ENCODE data around the gene GPM6B.
"Not testable (repeated sequence)": the region's sequence is repeated elsewhere in the genome, so short reads cannot be mapped to it uniquely, and the experiment has no call there.

Gene GPM6B

GRCh38 chrX:13761606-13762414 lies 55.1 kb downstream of the GPM6B start:
- no peak for DNase-seq

DNA sequence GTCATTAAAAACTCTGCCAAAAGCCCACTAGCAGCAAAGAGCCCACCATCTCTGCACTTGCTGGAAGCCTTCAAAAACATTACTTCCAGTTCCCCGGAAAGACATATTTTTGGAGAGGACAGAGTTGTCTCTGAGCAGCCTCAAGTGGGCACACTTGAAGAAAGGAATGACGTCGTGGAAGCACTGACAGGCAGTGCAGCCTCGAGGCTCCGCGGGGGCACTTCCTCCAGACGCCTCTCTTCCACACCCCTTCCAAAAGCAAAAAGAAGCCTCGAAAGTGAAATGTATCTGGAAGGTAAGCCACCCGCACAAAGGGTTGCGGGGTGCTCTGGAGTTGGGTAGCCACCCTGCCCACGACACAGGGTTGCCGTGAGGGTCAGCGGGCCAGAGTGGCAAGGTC lies 56.5 kb downstream of the GPM6B start:
- no peak for DNase-seq

GRCh38 chrX:13759152-13759718 lies 57.7 kb downstream of the GPM6B start:
- DNase-seq: no peak

GRCh38 chrX:13756381-13756780 lies 60.5 kb downstream of the GPM6B start:
- no peak for DNase-seq

DNA sequence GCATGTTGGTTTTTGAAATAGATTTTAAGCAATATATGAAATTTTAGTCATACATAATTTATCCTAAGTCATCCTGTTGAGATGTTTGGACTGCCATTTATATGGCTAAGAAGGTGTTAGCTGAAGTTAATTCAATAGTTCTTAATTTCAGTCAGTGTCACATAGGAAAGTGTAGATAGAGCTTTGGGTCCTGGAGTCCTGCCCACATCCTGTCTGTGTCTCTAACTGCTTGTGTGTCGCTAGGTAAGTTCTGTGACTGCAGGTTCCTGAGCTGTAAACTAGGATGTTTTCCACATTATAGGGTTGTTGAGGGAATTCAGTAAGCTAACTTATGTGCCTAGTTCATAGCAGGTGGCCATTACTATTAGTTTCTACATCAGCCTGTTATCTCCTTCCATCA lies 61.6 kb downstream of the GPM6B start:
- DNase-seq: no peak

DNA sequence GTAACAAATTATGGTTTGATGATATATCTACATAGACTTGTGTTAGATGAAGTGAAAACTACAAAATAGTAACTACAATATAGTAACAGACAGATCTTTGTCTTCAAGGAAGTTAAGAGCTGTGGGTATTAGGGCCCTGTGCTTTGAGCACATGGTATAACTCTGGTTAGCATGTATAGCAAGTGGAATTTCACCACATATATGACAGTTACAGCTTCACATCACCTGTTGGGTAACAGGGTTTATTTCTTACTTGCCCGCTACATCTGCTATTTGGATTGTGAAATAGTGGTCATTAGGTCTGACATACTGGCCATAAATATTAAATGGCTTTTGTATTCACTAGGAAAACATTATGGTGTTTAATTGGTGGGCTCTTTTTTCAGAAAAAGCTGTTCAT lies 62.1 kb downstream of the GPM6B start:
- no peak for DNase-seq

DNA sequence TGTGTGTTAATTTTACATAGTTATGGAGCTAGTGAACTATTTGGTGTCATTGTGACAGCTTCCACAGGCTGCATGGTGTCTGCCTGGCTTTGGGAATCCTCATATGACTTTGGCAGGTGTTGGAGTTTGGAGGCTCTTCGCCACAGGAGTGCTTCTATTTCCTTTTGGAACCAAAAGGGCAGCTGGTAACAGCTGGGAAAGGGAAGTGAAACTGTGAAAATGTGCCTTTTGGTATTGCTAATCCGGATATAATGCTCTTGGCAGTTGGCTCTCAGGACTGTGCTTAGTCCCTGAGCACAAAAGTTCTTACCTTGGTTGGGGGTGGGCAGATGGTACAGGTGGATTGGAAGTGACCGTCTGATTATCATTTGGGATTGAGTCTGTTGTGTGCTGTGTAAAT lies 64.2 kb downstream of the GPM6B start:
- no peak for DNase-seq

DNA sequence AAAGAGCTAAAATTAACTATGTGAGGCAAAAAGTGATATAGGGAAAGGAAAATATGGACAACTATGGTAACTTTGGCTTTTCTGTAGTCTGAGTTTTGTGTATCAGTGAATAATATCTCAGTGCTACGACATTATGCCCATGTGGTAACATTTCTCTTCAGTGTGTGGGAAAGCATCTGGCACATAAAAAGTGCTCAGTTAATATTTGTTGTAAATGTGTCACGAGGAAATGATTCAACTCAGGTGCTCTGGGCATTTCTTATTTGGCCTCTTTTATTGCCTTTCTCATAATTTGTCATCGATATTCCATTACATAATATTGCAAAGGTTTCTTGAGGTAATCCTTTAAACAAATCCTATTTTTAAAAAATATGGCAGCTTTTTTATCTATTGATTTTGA lies 64.8 kb downstream of the GPM6B start:
- DNase-seq: no peak

- no peak for DNase-seq
Observed at GRCh38 chrX:13750812-13751211, 66.1 kb downstream of the GPM6B start.

DNA sequence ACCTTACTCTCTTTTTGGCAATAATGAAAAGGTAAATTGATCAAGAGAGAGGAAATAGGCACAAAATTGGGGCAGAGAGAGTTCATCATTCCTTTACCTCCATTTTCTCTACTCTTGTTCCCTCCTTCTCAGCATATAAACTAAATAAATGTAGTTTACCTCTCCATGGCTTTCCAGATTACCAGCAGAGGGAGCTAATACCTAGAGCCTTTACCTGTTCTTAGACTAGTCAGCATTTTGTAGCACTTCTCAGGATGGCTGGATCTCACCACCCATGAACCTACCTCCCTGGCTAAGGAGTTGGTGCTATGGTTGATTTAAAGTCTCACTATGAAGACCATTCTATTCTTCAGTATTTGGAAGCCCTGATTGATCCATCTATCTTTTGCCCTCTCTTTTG lies 66.7 kb downstream of the GPM6B start:
- DNase-seq: peak; percentile 20

DNA sequence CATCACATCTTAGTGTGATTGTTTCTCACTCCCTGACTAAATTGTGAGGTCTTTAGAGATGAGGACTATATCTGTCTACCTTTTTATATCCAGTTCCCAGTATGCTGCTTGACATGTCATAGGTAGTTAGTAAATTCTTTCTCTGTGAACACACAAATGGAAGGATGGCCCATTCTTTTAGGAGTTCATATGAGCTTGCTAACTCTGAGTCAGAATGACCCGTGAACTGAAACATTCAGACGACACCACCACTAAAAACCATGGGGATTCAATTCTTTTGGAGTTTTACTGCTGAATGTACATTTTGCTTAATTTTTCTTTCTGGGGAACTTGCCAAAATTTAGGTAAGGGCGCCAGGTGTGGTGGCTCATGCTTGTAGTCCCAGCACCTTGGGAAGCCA lies 68.4 kb downstream of the GPM6B start:
- no peak for DNase-seq

- no peak for DNase-seq
Observed at GRCh38 chrX:13747836-13748235, 69.1 kb downstream of the GPM6B start.

- no peak for DNase-seq
Observed at GRCh38 chrX:13742397-13743176, 74.3 kb downstream of the GPM6B start.

- DNase-seq: no peak
Observed at GRCh38 chrX:13741695-13742094, 75.2 kb downstream of the GPM6B start.

DNA sequence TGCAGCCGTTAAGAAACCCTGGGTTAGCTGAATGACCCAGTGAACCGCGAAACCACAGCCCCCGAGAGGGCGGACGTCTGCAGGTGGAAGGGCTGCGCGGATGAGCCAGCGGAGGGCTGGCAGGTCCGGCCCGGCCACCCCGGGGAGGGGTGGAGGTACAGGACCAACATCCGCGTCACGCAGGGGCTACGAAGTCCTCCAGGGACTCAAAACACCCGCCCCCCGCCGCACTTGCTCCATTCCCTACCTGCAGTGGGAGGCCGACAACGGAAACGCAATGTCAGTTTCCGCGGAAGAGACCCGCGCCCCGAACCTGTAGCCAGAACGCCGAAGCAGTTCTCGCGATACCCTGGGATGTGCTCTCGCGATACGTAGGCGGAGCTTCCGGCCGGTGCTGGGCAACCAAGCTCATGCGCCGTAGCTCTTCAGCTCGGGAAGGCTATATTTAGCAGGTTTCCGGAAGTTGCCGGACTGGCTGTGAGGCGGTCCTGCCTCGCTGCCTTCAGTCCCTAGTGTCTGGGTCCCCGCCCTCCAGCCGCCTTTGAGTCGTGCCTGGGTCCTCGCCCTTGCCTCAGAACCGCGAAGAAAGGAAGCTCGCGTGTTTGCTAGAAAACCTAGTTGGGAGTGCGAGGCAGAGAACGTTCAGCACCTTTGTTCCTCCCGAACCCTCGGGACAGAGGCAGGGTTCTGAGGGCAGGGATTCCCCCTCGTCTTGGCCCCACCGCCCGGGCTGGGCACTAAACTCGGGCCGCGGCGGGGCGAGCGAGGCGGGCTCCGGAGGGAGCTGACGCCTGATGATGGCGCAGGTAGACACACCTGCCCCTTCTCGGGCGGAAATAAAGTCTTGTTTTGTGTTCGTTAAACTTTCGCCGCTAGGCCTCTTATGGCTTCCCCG lies 82.4 kb downstream of the GPM6B start, which contains the start of the genes OFD1 and TRAPPC2:
OFD1 (plus strand) TSS at position 471 of the 895 bp plus-strand sequence; CDS start at position 795, 324 bp downstream.
TRAPPC2 (minus strand) TSS at position 343 of the 895 bp plus-strand sequence. CDS start 14,657 bp downstream, outside the sequence.
- peak; percentile 96 for DNase-seq

DNA sequence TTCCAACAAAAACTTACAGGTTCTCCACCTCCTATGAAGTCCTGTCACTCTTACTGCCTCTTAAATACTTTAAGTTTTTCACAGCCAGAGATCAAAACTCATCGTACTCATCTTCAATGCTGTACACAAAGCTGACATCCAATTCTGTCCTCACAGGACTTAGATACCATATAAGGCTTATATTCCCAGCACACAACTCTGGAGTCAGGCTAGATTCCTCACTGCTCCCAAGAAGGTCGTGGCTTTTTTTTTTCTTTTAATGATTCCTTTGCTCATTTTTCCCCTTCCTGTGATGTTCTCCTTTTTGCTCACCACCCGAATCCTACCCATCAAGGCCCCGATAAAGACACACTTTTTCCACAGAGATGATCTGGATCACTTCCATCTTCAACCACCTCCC lies 83.4 kb downstream of the GPM6B start:
- no peak for DNase-seq

DNA sequence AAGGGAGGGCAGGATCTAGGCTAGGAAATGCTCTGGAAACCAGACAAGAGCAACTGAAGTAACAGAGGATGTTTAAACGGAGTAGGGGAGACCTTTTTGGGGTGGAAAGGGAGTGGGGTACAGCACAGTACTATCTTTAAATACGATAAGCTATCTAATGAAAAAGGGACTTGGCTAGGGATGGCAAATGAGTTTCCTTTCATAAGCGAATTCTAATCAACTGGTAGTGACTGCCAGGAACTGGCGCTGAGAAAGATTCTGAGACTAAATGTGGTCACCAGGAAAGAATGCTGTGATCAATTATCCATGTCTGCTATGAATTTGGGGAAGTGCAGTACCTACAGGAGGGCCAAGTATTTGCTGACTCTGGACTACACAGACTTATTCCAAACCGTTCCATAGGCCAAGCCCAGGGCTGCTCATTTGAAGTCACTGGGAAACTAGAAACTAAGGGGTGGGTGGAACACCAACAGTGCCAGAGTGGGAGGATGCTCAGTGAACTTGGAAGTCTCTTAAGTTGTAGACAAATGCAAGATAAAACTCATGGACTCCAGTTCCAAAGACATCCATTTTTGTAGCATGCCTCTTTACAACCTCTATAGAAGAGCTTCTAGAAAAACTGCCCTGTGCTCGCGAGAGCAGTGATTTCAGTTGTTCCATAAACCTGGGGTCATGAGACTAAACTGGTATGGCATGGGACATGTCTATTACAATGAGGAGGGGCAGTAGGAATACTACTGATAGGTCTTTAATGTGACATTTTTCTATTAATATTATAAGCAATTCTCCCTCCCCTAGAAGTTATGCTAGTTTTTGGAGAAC lies 84.4 kb downstream of the GPM6B start:
- no peak for DNase-seq

- DNase-seq: not testable (repeated sequence)
Observed at GRCh38 chrX:13730523-13730922, 86.4 kb downstream of the GPM6B start.

GRCh38 chrX:13726583-13726982 lies 90.3 kb downstream of the GPM6B start:
- not testable (repeated sequence) for DNase-seq

- DNase-seq: not testable (repeated sequence)
Observed at GRCh38 chrX:13724878-13725277, 92.0 kb downstream of the GPM6B start.

DNA sequence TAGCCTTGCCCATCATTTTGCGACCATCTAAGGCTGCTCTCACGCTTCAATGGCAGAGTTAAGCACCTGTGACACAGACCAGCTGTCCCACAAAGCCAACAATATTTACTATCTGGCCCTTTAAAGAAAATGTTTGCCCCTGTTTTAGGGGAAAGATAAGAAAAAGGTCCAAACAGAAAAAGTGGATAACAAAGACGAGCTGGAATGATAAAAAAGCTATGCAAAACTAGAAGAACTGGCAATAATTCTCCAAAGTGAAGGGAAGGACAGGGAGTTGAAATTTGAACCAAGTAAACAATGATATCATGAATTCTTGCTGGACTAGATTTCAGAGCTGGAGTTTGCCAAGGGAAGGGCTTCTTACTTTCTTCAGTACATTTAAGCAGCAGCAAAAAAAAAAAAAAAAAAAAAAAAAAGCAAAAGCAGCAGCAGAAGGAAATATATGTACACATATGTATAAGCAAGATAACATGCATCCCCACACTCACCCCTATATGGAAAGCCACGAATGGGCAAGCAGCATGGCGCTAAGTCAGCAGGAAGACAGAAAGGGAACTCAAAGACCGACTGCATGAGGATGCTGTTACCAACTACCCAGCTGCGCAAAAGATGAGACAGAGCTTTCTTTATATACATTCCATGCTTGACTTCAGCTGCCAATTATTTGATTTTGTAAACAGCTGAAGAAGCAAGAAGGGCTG lies 94.9 kb downstream of the GPM6B start:
- peak; percentile 10 for DNase-seq

All from NCI-H2107 (cell line).